ENCODE results near the gene GRIK4.

GRCh38 chr11:120880498-120881175 lies 369.1 kb downstream of the GRIK4 start:
- no peak for TF ChIP-seq CTCF (conservative IDR thresholded peaks at IDR 0.05; ENCODE audit: low read length)
- TF ChIP-seq EZH2phosphoT487 (IDR thresholded peaks at IDR 0.05; ENCODE audit: borderline replicate concordance), result no peak
